Activated T-cell treated with anti-CD3 and anti-CD28 coated beads, Interleukin-2, amount 50 U/mL, for 4 hours (primary cell): ENCODE data around the gene CCDC149. TPM values are rescaled to one million over a fixed set of nuclear protein-coding genes. Genes with fewer than 3 reads are reported as not detected.

Source experiments
- ATAC-seq, 2 donors: fragments of 200-7000 bp; cut with Tn5 transposase; one replicate each; pipeline ENCODE4 v1.10.0; 2021
- DNase-seq: peaks from one replicate; pipeline ENCODE4 v3.0.0-alpha.2; 2020
- H3K27me3 Mint-ChIP-seq: one replicate; pipeline ENCODE4 v1.8.0; 2021; ENCODE audit warnings: low read depth, mixed read lengths
- H3K36me3 Mint-ChIP-seq: one replicate; pipeline ENCODE4 v1.8.0; 2022; ENCODE audit warnings: mixed read lengths; ENCODE audit not compliant: insufficient read depth
- H3K4me1 Mint-ChIP-seq: one replicate; pipeline ENCODE4 v1.8.0; 2021; ENCODE audit warnings: low read depth, mixed read lengths
- H3K4me3 Mint-ChIP-seq: one replicate; pipeline ENCODE4 v1.8.0; 2021; ENCODE audit warnings: mild to moderate bottlenecking, moderate library complexity, mixed read lengths
- H3K9me3 Mint-ChIP-seq: one replicate; pipeline ENCODE4 v1.8.0; 2021; ENCODE audit warnings: mixed read lengths
- total RNA-seq, 3 donors: library from RNA; stranded (reverse); gene quantifications; one replicate each; pipeline ENCODE4 v1.2.1, GENCODE V29; 2021

The CCDC149 gene
- not detected for total RNA-seq

- Mint-ChIP-seq H3K9me3 (peaks cover 8% of the 10 kb centered on the region), H3K4me3 (no peak within 1 kb of the TSS), H3K27me3 (peaks cover 40% of the 10 kb centered on the region), H3K4me1 (peaks cover 2% of the 10 kb centered on the region), H3K36me3 (no peaks in the 10 kb centered on the region)
- ATAC-seq (peak in 1 of 2 donors; percentile 75), DNase-seq (no peak)
Measured at GRCh38 chr4:24912252-24913118, at the start of gene CCDC149. Gene CCDC149 (minus strand): TSS chr4:24913042. CDS start chr4:24912864, 178 bp downstream.

GRCh38 chr4:24957886-24958285 lies 45.0 kb upstream of the CCDC149 start:
- ATAC-seq (no peak), DNase-seq (no peak)
- H3K36me3 Mint-ChIP-seq = no peaks in the 10 kb centered on the region
- H3K27me3 Mint-ChIP-seq = no peaks in the 10 kb centered on the region
- no peak overlapping the region for H3K4me3 Mint-ChIP-seq
- H3K9me3 Mint-ChIP-seq = peaks cover 8% of the 10 kb centered on the region
- no peaks in the 10 kb centered on the region for H3K4me1 Mint-ChIP-seq

GRCh38 chr4:24956763-24957162 lies 43.9 kb upstream of the CCDC149 start:
- no peak for ATAC-seq
- H3K4me3 Mint-ChIP-seq = no peak overlapping the region

GRCh38 chr4:24956091-24956490 lies 43.2 kb upstream of the CCDC149 start:
- no peaks in the 10 kb centered on the region for H3K36me3 Mint-ChIP-seq
- H3K9me3 Mint-ChIP-seq = peaks cover 8% of the 10 kb centered on the region
- DNase-seq (no peak), ATAC-seq (no peak)
- no peaks in the 10 kb centered on the region for H3K4me1 Mint-ChIP-seq
- H3K4me3 Mint-ChIP-seq = no peak overlapping the region
- H3K27me3 Mint-ChIP-seq = peaks cover 3% of the 10 kb centered on the region

More at GRCh38 chr4:24956763-24957162, 43.9 kb upstream of the CCDC149 start:
- Mint-ChIP-seq H3K27me3 (peaks cover 3% of the 10 kb centered on the region), H3K9me3 (peaks cover 8% of the 10 kb centered on the region), H3K36me3 (no peaks in the 10 kb centered on the region), H3K4me1 (no peaks in the 10 kb centered on the region)
- DNase-seq = no peak

GRCh38 chr4:24952667-24953066 lies 39.8 kb upstream of the CCDC149 start:
- H3K9me3 Mint-ChIP-seq = peaks cover 8% of the 10 kb centered on the region
- H3K4me1 Mint-ChIP-seq = no peaks in the 10 kb centered on the region
- no peak for DNase-seq
- H3K27me3 Mint-ChIP-seq = peaks cover 3% of the 10 kb centered on the region
- no peak overlapping the region for H3K4me3 Mint-ChIP-seq
- no peak for ATAC-seq
- H3K36me3 Mint-ChIP-seq = no peaks in the 10 kb centered on the region

- no peak for DNase-seq
- ATAC-seq = no peak
- peaks cover 11% of the 10 kb centered on the region for H3K9me3 Mint-ChIP-seq
- H3K4me1 Mint-ChIP-seq = no peaks in the 10 kb centered on the region
- no peak overlapping the region for H3K4me3 Mint-ChIP-seq
- no peaks in the 10 kb centered on the region for H3K36me3 Mint-ChIP-seq
- peaks cover 8% of the 10 kb centered on the region for H3K27me3 Mint-ChIP-seq
Measured at GRCh38 chr4:24949970-24950369, 37.1 kb upstream of the CCDC149 start.

- H3K36me3 Mint-ChIP-seq = no peaks in the 10 kb centered on the region
- ATAC-seq = no peak
- H3K4me1 Mint-ChIP-seq = no peaks in the 10 kb centered on the region
- peaks cover 21% of the 10 kb centered on the region for H3K9me3 Mint-ChIP-seq
- H3K4me3 Mint-ChIP-seq = no peak overlapping the region
- no peak for DNase-seq
- H3K27me3 Mint-ChIP-seq = peaks cover 5% of the 10 kb centered on the region
Measured at GRCh38 chr4:24937917-24938281, 25.1 kb upstream of the CCDC149 start.

- Mint-ChIP-seq H3K36me3 (no peaks in the 10 kb centered on the region), H3K9me3 (peaks cover 21% of the 10 kb centered on the region), H3K4me3 (no peak overlapping the region), H3K27me3 (peaks cover 5% of the 10 kb centered on the region), H3K4me1 (no peaks in the 10 kb centered on the region)
- DNase-seq (no peak), ATAC-seq (no peak)
Measured at GRCh38 chr4:24937176-24937916, 24.5 kb upstream of the CCDC149 start.

GRCh38 chr4:24935856-24936255 lies 23.0 kb upstream of the CCDC149 start:
- Mint-ChIP-seq H3K4me3 (no peak overlapping the region), H3K36me3 (no peaks in the 10 kb centered on the region), H3K27me3 (peaks cover 5% of the 10 kb centered on the region), H3K9me3 (peaks cover 21% of the 10 kb centered on the region), H3K4me1 (no peaks in the 10 kb centered on the region)
- ATAC-seq (no peak), DNase-seq (no peak)

GRCh38 chr4:24934311-24934710 lies 21.5 kb upstream of the CCDC149 start:
- no peak overlapping the region for H3K4me3 Mint-ChIP-seq
- H3K27me3 Mint-ChIP-seq = peaks cover 5% of the 10 kb centered on the region
- H3K4me1 Mint-ChIP-seq = no peaks in the 10 kb centered on the region
- no peaks in the 10 kb centered on the region for H3K36me3 Mint-ChIP-seq
- DNase-seq (no peak), ATAC-seq (no peak)
- H3K9me3 Mint-ChIP-seq = peaks cover 21% of the 10 kb centered on the region

- H3K36me3 Mint-ChIP-seq = no peaks in the 10 kb centered on the region
- peaks cover 21% of the 10 kb centered on the region for H3K9me3 Mint-ChIP-seq
- H3K4me3 Mint-ChIP-seq = no peak overlapping the region
- DNase-seq (no peak), ATAC-seq (no peak)
- no peaks in the 10 kb centered on the region for H3K4me1 Mint-ChIP-seq
- peaks cover 5% of the 10 kb centered on the region for H3K27me3 Mint-ChIP-seq
Measured at GRCh38 chr4:24933684-24934275, 20.9 kb upstream of the CCDC149 start.

- Mint-ChIP-seq H3K4me1 (no peaks in the 10 kb centered on the region), H3K4me3 (no peak overlapping the region), H3K36me3 (no peaks in the 10 kb centered on the region), H3K9me3 (peaks cover 17% of the 10 kb centered on the region), H3K27me3 (peaks cover 5% of the 10 kb centered on the region)
- no peak for ATAC-seq
- no peak for DNase-seq
Measured at GRCh38 chr4:24932515-24933225, 19.8 kb upstream of the CCDC149 start.

GRCh38 chr4:24930151-24930550 lies 17.3 kb upstream of the CCDC149 start:
- Mint-ChIP-seq H3K27me3 (peaks cover 5% of the 10 kb centered on the region), H3K9me3 (peaks cover 8% of the 10 kb centered on the region), H3K36me3 (no peaks in the 10 kb centered on the region), H3K4me1 (no peaks in the 10 kb centered on the region), H3K4me3 (no peak overlapping the region)
- ATAC-seq = no peak
- no peak for DNase-seq

- Mint-ChIP-seq H3K4me1 (no peaks in the 10 kb centered on the region), H3K36me3 (no peaks in the 10 kb centered on the region), H3K9me3 (no peaks in the 10 kb centered on the region), H3K4me3 (no peak overlapping the region), H3K27me3 (no peaks in the 10 kb centered on the region)
- DNase-seq = no peak
- ATAC-seq = no peak
Measured at GRCh38 chr4:24928708-24929107, 15.9 kb upstream of the CCDC149 start.
